Right renal pelvis (tissue), 4 donors: Measurements from ENCODE around the gene SGIP1. TPM values are rescaled to one million over a fixed set of nuclear protein-coding genes. Genes with fewer than 3 reads are reported as not detected.

Experiments
- DNase-seq, 4 donors: peaks; one replicate each; pipeline ENCODE4 v3.0.0-alpha.2; 2013; ENCODE audit warnings: low read depth in 4 of 4, low spot score in 3 of 4, missing footprints in 1 of 4
- polyA plus RNA-seq, 4 donors: library from polyadenylated mRNA; unstranded; fragments of 120-200 nt; gene quantifications; one replicate each; pipeline ENCODE4 v1.2.1, GENCODE V29; 2013; ENCODE audit not compliant: insufficient read length in 4 of 4

The SGIP1 gene
- polyA plus RNA-seq, 4 donors: 12.8 to 16.4 (median 15.4) TPM

GRCh38 chr1:66676613-66677298 lies 142.8 kb downstream of the SGIP1 start:
- no peak for DNase-seq

DNA sequence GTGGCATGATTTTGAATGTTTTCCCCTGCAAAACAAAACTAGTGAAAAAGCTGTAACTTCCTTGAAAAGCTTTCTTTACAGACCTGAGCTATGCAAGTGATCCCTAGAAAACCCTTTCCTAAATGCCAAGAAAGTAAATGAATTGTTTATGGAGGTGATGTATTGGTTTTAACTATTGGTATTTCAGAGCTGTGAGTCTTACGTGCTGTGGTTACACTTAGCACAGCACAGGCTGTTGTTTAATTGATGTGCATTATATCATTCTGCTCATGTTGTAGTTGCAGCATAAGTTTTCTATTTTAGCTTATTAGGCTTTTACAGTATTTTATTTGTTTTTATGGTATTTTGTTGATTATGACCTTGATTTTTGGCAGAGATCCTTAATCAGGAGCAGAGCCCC lies 144.2 kb downstream of the SGIP1 start:
- DNase-seq: no peak

DNA sequence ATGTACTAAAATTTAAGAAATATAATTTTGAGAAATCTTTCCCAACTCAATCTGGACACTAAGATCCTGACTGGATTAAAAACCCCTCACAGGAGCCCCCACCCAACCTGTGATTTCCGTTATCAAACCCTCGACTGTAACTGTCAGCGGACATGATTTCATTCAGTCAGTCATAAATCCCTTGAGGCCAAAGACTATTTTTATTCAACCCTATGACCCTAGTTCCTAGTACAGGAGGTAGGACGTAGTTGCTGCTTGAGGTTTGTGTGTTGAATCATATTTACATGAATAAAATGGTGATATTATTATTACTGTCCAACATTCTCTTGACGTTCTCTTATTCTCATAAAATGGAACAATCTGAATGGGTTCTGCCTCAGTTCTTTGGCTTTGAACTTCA lies 145.2 kb downstream of the SGIP1 start:
- DNase-seq: no peak

GRCh38 chr1:66681686-66682085 lies 147.7 kb downstream of the SGIP1 start:
- DNase-seq: no peak

DNA sequence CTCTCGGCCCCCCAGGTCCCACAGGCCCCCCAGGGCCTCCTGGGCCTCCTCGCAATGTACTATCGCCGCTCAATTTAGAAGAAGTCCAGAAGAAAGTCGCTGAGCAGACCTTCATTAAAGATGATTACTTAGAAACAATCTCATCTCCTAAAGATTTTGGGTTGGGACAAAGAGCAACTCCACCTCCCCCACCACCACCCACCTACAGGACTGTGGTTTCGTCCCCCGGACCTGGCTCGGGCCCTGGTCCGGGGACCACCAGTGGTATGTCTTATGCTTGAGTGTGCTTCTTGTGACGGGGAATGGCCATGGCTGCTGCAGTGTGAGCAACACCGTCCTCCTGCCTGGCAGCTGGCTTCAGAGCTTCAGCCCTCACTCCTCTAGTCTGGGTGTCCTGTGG lies 148.2 kb downstream of the SGIP1 start:
- DNase-seq: no peak

DNA sequence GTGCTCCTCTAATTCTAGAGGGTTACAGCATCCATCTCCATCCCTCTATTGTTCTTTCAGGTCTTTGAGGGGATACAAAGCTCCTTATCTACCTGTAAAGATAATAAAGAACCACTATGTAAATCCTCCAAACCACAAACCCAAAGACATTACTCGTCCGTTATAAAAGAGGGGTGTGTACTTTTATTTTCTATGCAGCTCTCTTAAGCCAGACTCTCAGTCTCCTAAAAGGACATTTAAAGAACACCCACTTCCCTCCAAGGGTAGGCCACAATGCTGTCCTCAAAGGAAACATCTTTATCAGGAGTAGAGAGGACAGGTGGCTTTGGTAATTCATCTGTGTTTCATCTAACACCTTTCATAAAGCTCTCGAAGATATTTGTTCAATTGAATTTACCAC lies 150.4 kb downstream of the SGIP1 start:
- no peak for DNase-seq

DNA sequence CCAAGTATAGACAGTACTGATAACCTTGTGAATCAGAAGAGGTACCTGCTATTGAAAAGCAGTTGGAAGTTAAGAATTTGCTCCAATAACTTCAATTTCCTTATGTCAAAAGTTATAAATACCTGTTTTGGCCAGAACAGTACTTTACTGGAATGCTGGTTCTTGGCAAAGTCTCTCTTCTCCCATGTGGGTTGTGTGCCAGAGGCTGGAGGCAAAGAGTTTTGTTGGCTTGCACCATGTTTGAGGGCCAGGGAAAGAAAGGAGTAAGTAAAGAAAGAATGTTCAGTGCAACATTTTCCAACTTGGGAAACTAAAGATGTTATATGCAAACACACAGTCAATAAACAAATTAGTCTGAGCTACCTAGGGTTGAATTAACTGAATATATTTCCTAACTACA lies 151.3 kb downstream of the SGIP1 start:
- no peak for DNase-seq

GRCh38 chr1:66685670-66686069 lies 151.7 kb downstream of the SGIP1 start:
- no peak for DNase-seq

DNA sequence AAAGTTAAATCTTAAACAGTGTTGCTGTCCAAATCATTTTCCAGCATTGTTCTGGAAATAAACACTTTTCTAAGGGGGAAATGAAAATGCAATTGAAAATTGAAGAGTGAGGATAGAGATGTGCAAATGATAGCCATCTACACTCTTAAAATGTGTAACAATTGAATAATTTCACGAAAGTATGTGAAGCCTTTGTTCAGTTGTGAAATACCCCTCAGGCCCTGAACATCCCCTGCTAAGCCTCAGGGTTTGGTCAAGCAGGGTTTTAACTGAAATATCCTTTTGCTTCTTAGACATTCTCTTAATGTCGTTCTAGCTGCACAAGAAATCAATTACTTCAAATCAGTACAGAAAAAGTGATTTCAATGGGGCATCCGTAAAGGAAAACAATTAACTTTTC lies 152.5 kb downstream of the SGIP1 start:
- DNase-seq: no peak

DNA sequence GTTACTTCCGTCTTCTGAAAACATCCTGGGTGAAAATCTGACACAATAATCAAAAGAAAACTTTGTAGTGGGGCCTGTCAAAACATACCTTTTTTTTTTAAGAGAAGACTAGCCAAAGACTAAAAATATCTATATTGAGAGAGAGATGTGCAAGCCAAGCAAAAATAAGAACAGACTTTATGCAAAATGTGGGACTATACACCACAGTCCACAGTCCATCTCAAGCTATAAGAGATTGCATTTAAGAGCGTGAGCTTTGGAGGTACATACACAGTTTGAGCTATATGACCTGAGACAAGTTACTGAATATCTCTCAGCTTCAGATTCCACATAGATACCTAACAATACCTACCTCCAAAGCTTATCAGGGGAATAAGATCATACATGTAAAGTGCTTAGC lies 153.4 kb downstream of the SGIP1 start:
- no peak for DNase-seq

GRCh38 chr1:66690666-66691381 lies 156.9 kb downstream of the SGIP1 start:
- no peak for DNase-seq

DNA sequence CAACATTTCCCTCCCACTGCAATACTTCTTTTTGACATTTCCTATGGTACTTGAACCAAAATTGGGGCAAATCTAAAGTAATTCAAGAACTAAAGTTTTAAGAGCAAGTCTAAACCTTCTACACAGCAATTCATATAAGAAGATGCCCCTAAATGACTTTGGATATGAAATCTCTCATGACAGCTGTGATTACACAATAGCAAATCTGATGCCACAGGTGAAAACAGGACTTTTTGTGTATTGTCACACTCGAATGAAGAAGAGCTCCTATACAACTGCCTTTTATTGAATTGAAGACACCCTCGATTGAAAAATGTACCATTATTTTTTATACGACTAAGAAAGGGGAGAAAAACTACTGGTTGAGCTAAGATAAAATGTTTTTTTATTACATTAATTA lies 158.7 kb downstream of the SGIP1 start:
- no peak for DNase-seq

DNA sequence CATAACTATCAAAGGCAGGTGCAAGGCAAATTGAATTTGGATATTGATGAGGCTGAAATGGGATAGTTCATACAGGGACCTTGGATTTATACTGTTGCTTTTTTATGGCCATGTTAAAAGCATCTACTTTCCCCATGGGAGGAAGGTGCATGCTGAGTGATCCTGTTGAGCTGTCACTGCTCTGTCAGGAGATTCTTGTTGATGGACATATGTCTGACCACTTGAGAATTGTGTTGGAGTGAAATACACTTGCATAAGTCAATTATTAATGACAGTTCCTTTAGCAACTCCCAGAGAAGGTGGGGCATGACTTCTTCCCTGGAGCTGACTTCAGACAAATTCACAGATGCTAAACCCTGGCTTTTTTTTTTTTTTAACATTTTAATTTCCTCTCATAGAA lies 159.9 kb downstream of the SGIP1 start:
- DNase-seq: no peak

GRCh38 chr1:66695116-66695515 lies 161.2 kb downstream of the SGIP1 start:
- DNase-seq: no peak

DNA sequence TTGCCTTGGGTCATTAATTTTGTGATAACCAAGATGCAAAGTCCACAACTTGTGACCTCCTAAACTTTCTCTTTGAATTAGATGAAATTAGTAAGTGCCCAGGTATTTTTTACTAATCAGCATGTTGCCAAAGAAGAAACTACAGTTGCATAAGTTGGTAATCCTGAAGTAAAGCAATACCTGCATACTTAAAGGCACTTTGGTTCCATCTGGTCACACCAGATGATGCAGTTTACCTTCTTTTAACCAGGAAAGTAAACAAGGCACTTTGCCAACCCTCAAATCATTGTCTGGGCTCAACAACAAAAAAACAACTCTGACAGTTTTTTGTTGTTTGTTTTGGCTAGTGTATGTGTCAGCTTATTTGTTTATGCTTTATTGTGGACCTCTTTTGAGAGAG lies 162.8 kb downstream of the SGIP1 start:
- no peak for DNase-seq

GRCh38 chr1:66699213-66699612 lies 165.3 kb downstream of the SGIP1 start:
- no peak for DNase-seq

DNA sequence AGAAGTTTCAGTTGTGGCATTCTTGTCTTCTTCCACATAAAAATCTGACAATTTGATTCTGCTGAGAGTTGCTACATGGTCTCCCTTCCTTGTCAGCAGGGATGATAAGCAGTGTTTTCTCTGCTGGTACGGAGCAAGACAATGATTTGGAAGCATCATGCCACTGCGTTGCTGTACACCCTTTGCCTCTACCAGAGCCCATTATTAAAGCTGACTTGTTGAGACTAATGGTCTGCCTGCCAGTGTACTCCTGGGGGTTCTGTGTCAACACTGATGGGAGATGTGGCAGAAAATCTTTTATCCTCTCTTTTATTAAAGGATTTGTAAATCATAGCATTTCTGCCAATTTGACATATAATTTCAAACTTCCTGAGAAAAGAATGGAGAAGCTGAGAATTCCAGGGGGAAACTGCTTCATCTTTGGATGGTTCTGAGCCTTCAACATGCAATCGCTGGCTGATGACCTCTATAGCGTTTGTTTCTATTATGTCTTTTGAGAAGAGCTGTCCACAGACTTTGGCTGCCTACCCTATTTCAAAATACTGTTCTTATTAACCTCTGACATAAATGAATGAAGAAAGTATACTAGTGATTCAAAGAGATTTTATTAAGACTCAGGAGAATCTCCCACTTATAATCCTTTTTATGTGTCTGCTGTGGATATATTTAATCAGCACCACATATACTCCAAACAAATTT lies 170.4 kb downstream of the SGIP1 start:
- no peak for DNase-seq

GRCh38 chr1:66705110-66705509 lies 171.2 kb downstream of the SGIP1 start:
- no peak for DNase-seq

DNA sequence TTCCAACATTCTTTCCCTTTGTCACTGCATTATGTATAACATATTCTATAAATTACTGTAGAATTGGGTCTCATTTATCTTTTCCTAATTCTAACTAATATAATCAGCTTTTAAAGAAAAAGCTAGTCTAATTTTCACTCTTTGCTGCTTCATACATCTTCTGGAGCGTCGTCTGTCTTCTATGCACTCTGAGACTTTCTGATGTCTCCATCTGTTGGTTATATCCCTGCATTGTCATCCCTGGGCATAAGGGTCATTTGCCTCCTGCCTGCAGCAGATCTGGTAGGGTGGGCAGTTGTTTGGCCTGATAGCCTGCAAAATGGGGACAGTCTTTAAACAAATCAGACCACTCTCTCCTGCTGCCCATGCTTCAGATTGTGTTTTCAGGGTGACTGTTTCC lies 177.5 kb downstream of the SGIP1 start:
- no peak for DNase-seq

GRCh38 chr1:66712839-66713238 lies 178.9 kb downstream of the SGIP1 start:
- DNase-seq: no peak

DNA sequence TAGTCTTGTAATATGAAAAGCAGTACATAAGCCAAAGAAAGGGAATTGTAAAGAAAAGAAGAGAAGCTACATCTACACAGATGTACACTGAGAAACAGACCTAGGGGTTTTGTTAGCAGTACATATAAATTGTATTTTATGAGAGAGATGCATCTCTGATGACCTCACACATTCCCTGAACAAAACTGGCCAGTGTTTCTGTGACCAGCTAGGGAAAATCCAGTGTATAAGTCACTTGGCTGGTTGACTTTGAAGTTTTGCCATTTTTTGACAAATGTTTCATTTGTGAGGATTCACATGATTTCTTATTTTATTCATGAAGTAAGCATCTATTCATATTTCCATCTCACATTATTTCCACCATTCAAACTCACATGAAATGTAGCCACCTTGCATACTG lies 190.0 kb downstream of the SGIP1 start:
- DNase-seq: no peak
